Fibroblast of lung (primary cell): ENCODE data around the gene L3HYPDH. TPM values are rescaled to one million over a fixed set of nuclear protein-coding genes. Genes with fewer than 3 reads are reported as not detected.

Experiments used
- DNase-seq, 2 donors: peaks; one replicate each; pipeline versions ENCODE4 v3.0.0 to v3.0.0-alpha.2; 2010; ENCODE audit warnings: low read depth in 2 of 2
- H2AFZ ChIP-seq: 2 replicates; pipeline ENCODE4 v1.5.1; 2012; ENCODE audit warnings: low read length, control low read depth, inconsistent platforms
- H3K27ac ChIP-seq: 2 replicates; pipeline ENCODE4 v1.5.1; 2011; ENCODE audit warnings: low read length, control low read depth; ENCODE audit not compliant: insufficient read depth
- H3K27me3 ChIP-seq: 2 replicates; pipeline ENCODE4 v1.5.1; 2011; ENCODE audit warnings: mild to moderate bottlenecking, low read length; ENCODE audit not compliant: control insufficient read depth, insufficient read depth
- H3K36me3 ChIP-seq: 2 replicates; pipeline ENCODE4 v1.5.1; 2011; ENCODE audit warnings: low read length; ENCODE audit not compliant: control insufficient read depth, insufficient read depth
- H3K4me1 ChIP-seq: 2 replicates; pipeline ENCODE4 v1.5.1; 2011; ENCODE audit warnings: low read length; ENCODE audit not compliant: control insufficient read depth, insufficient read depth; ENCODE audit errors: extremely low read depth
- H3K4me2 ChIP-seq: 2 replicates; pipeline ENCODE4 v1.5.1; 2011; ENCODE audit warnings: low read length, control low read depth; ENCODE audit not compliant: insufficient read depth; ENCODE audit errors: extremely low read depth
- H3K4me3 ChIP-seq, 4 experiments: fragments of 200-600 bp in 1 of 4; sonication (generic) in 1 of 4; replicated peaks in 1 of 4; 2 replicates each; pipeline ENCODE4 v1.5.1; 2011 to 2016; ENCODE audit warnings: low read length in 4 of 4, low read depth in 3 of 4, mild to moderate bottlenecking in 3 of 4, control low read depth in 2 of 4, inconsistent platforms in 1 of 4, mixed read lengths in 1 of 4; ENCODE audit not compliant: insufficient read depth in 1 of 4; ENCODE audit errors: control extremely low read depth in 1 of 4
- H3K79me2 ChIP-seq: 2 replicates; pipeline ENCODE4 v1.5.1; 2012; ENCODE audit warnings: mild to moderate bottlenecking, low read length, inconsistent platforms; ENCODE audit not compliant: control insufficient read depth, insufficient read depth
- H3K9ac ChIP-seq: 2 replicates; pipeline ENCODE4 v1.5.1; 2011; ENCODE audit warnings: mild to moderate bottlenecking, low read length, control low read depth; ENCODE audit not compliant: insufficient read depth
- H3K9me3 ChIP-seq: 2 replicates; pipeline ENCODE4 v1.5.1; 2012; ENCODE audit warnings: low read depth, low read length; ENCODE audit not compliant: control insufficient read depth, insufficient read depth
- H4K20me1 ChIP-seq: 2 replicates; pipeline ENCODE4 v1.5.1; 2011; ENCODE audit warnings: low read length; ENCODE audit not compliant: control insufficient read depth, insufficient read depth; ENCODE audit errors: extremely low read depth
- CTCF ChIP-seq, 2 donors: IDR thresholded peaks in 1 of 2; conservative IDR thresholded peaks in 1 of 2; 1 replicate in 1 of 2; 2 replicates in 1 of 2; pipeline ENCODE4 v1.5.1; 2011 to 2012; ENCODE audit warnings: low read length in 2 of 2, control low read depth in 1 of 2, inconsistent platforms in 1 of 2, low read depth in 1 of 2, mild to moderate bottlenecking in 1 of 2
- EZH2 ChIP-seq: IDR thresholded peaks from 2 replicates; pipeline ENCODE4 v1.5.1; 2012; ENCODE audit warnings: low read length, control low read depth, mild to moderate bottlenecking; ENCODE audit errors: missing control alignments
- polyA plus RNA-seq, 2 donors: library from polyadenylated mRNA; depleted of rRNA in 1 of 2; stranded (reverse) in 1 of 2; unstranded in 1 of 2; fragments of >200 nt; gene quantifications; 2 replicates each; pipeline ENCODE4 v1.2.1, GENCODE V29; 2011 to 2012; ENCODE audit warnings: missing spikeins in 1 of 2
- total RNA-seq: library from RNA; depleted of rRNA; stranded (reverse); fragments of >200 nt; gene quantifications from 2 replicates; pipeline ENCODE4 v1.2.1, GENCODE V29; 2014

L3HYPDH gene
- total and polyA plus RNA-seq, 2 donors (not counting 1 experiment from before 2014, with no cell fraction given), result 28.7 to 50.4 TPM

- Histone ChIP-seq H3K9me3 (no peaks in the 10 kb centered on the region), H3K36me3 (no peaks in the 10 kb centered on the region), H3K79me2 (no peaks in the 10 kb centered on the region), H3K4me2 (no peak overlapping the region), H4K20me1 (peaks cover 2% of the 10 kb centered on the region), H3K27ac (no peak overlapping the region), H3K9ac (no peak overlapping the region), H2AFZ (no peak overlapping the region), H3K4me3 (no peak overlapping the region), H3K4me1 (no peaks in the 10 kb centered on the region), H3K27me3 (no peaks in the 10 kb centered on the region)
- DNase-seq, result no peak
- TF ChIP-seq EZH2 (no peak), CTCF (conservative IDR thresholded peaks at IDR 0.05 in 1 of 2, IDR thresholded peaks at IDR 0.05 in 1 of 2; ENCODE audit: low read depth in 1 of 2, low read length in 2 of 2) (no peak)
Observed at GRCh38 chr14:59500732-59501131, 16.5 kb upstream of the L3HYPDH start.

- no peaks in the 10 kb centered on the region for H4K20me1 ChIP-seq
- no peak overlapping the region for H3K4me3 ChIP-seq
- no peaks in the 10 kb centered on the region for H3K9me3 ChIP-seq
- no peak overlapping the region for H2AFZ ChIP-seq
- H3K79me2 ChIP-seq, result peaks cover 3% of the 10 kb centered on the region
- H3K4me1 ChIP-seq, result no peaks in the 10 kb centered on the region
- no peak overlapping the region for H3K4me2 ChIP-seq
- TF ChIP-seq EZH2, result no peak
- no peak for TF ChIP-seq CTCF (conservative IDR thresholded peaks at IDR 0.05 in 1 of 2, IDR thresholded peaks at IDR 0.05 in 1 of 2; ENCODE audit: low read depth in 1 of 2, low read length in 2 of 2)
- DNase-seq, result no peak
- H3K27ac ChIP-seq, result no peak overlapping the region
- H3K27me3 ChIP-seq, result no peaks in the 10 kb centered on the region
- H3K9ac ChIP-seq, result no peak overlapping the region
- H3K36me3 ChIP-seq, result peaks cover 12% of the 10 kb centered on the region
Observed at GRCh38 chr14:59492384-59492783, 8.2 kb upstream of the L3HYPDH start.

- no peaks in the 10 kb centered on the region for H3K4me1 ChIP-seq
- no peaks in the 10 kb centered on the region for H3K9me3 ChIP-seq
- H3K4me2 ChIP-seq, result no peak overlapping the region
- no peak overlapping the region for H3K9ac ChIP-seq
- H3K36me3 ChIP-seq, result peaks cover 12% of the 10 kb centered on the region
- H2AFZ ChIP-seq, result no peak overlapping the region
- no peak for TF ChIP-seq CTCF (conservative IDR thresholded peaks at IDR 0.05 in 1 of 2, IDR thresholded peaks at IDR 0.05 in 1 of 2; ENCODE audit: low read depth in 1 of 2, low read length in 2 of 2)
- TF ChIP-seq EZH2, result no peak
- H3K27ac ChIP-seq, result no peak overlapping the region
- no peak overlapping the region for H3K4me3 ChIP-seq
- peaks cover 15% of the 10 kb centered on the region for H3K79me2 ChIP-seq
- peak in 1 of 2 donors; percentile 30 for DNase-seq
- no peaks in the 10 kb centered on the region for H4K20me1 ChIP-seq
- H3K27me3 ChIP-seq, result no peaks in the 10 kb centered on the region
Observed at GRCh38 chr14:59490756-59491155, 6.5 kb upstream of the L3HYPDH start.
